K562 (cell line): ENCODE results near the gene UBASH3A. TPM values are rescaled to one million over a fixed set of nuclear protein-coding genes. Genes with fewer than 3 reads are reported as not detected.

ENCODE experiments used
- CCNT2 ChIP-seq: IDR thresholded peaks from 2 replicates; pipeline ENCODE4 v1.6.1; 2011; ENCODE audit warnings: borderline replicate concordance, low read depth, mild to moderate bottlenecking, moderate library complexity, mixed read lengths, low read length; ENCODE audit not compliant: insufficient read length; ENCODE audit errors: extremely low read depth
- ETS1 ChIP-seq: conservative IDR thresholded peaks from 2 replicates; pipeline ENCODE4 v1.6.1; 2011; ENCODE audit warnings: low read depth, mild to moderate bottlenecking, low read length; ENCODE audit not compliant: control insufficient read depth
- GABPA ChIP-seq: fragments of 200-800 bp; sonication (Bioruptor generic); conservative IDR thresholded peaks from 2 replicates; pipeline ENCODE4 v1.6.1; 2016; ENCODE audit warnings: low read depth, missing genetic modification characterization, missing compliant biosample characterization
- GTF2A2 ChIP-seq: IDR thresholded peaks from 2 replicates; pipeline ENCODE4 v1.6.1; 2016; ENCODE audit warnings: mild to moderate bottlenecking, missing genetic modification characterization, missing compliant biosample characterization
- MAZ ChIP-seq, 2 experiments: fragments of 450-650 bp in 1 of 2; sonication (generic) in 1 of 2; formaldehyde crosslinking; IDR thresholded peaks in 1 of 2; conservative IDR thresholded peaks in 1 of 2; 2 replicates each; pipeline versions ENCODE4 v1.4.0 to v1.5.0; 2020; ENCODE audit warnings: mild to moderate bottlenecking in 1 of 2, missing genetic modification reagents in 1 of 2
- MECOM ChIP-seq: fragments of 250-450 bp; sonication (Bioruptor Pico); IDR thresholded peaks from 2 replicates; pipeline ENCODE4 v1.8.0; 2022; ENCODE audit warnings: inconsistent platforms
- MXI1 ChIP-seq: IDR thresholded peaks from 2 replicates; pipeline ENCODE4 v1.6.1; 2011; ENCODE audit warnings: low read depth, mild to moderate bottlenecking, improper control_type of control experiment, low read length
- MYNN ChIP-seq, 2 experiments: sonication (generic); formaldehyde crosslinking in 1 of 2; IDR thresholded peaks; 2 replicates each; pipeline versions ENCODE4 v1.5.0 to v1.6.1; 2016 to 2020; ENCODE audit warnings: antibody characterized with exemption in 1 of 2, missing genetic modification reagents in 1 of 2
- NFYB ChIP-seq: IDR thresholded peaks from 2 replicates; pipeline ENCODE4 v1.6.1; 2011; ENCODE audit warnings: mild to moderate bottlenecking, moderate library complexity; ENCODE audit not compliant: insufficient read length; ENCODE audit errors: extremely low read depth
- RBM34 ChIP-seq: fragments of 200-400 bp; formaldehyde crosslinking; IDR thresholded peaks from 2 replicates; pipeline ENCODE4 v1.6.1; 2018; ENCODE audit warnings: low read length, borderline replicate concordance; ENCODE audit not compliant: insufficient read depth
- RCOR1 ChIP-seq, 2 experiments: IDR thresholded peaks; 2 replicates each; pipeline ENCODE4 v1.6.1; 2012; ENCODE audit warnings: low read depth in 2 of 2, low read length in 2 of 2, borderline replicate concordance in 1 of 2, improper control_type of control experiment in 1 of 2
- RERE ChIP-seq: sonication (generic); formaldehyde crosslinking; IDR thresholded peaks from 2 replicates; pipeline ENCODE4 v1.8.0; 2023; ENCODE audit warnings: missing genetic modification reagents, mild to moderate bottlenecking, borderline replicate concordance
- TBP ChIP-seq: optimal IDR thresholded peaks from 2 replicates; pipeline ENCODE3; 2011; ENCODE audit warnings: low read depth, low read length, improper control_type of control experiment
- TFAP4 ChIP-seq: sonication (generic); formaldehyde crosslinking; IDR thresholded peaks from 2 replicates; pipeline ENCODE4 v1.8.0; 2022; ENCODE audit warnings: missing genetic modification reagents, mild to moderate bottlenecking, moderate library complexity, borderline replicate concordance
- ZBTB12 ChIP-seq: fragments of 250-450 bp; sonication (Bioruptor Pico); IDR thresholded peaks from 2 replicates; pipeline ENCODE4 v1.4.0; 2020
- ZNF143 ChIP-seq: sonication (generic); formaldehyde crosslinking; IDR thresholded peaks from 2 replicates; pipeline ENCODE4 v1.9.0; 2022; ENCODE audit warnings: mild to moderate bottlenecking, missing genetic modification reagents
- ZNF282 ChIP-seq: sonication (generic); formaldehyde crosslinking; IDR thresholded peaks from 2 replicates; pipeline ENCODE4 v1.8.1; 2023; ENCODE audit warnings: missing genetic modification reagents
- polyA plus RNA-seq, 8 experiments: library from polyadenylated mRNA; depleted of rRNA in 4 of 8; stranded (reverse) in 5 of 8; unstranded in 3 of 8; fragments of >200 nt; fragmentation: Nextera tagmentation in 2 of 8; fragmentation: Illumina TruSeq in 1 of 8; extraction: Ambion mirVana in 2 of 8; extraction: Trizol in 1 of 8; gene quantifications; 2 replicates each; pipeline versions ENCODE4 v1.2.1 to v1.2.3, GENCODE V29; 2011 to 2014; ENCODE audit warnings: inconsistent platforms in 1 of 8, missing spikeins in 1 of 8
- total RNA-seq, 7 experiments: library from RNA; depleted of rRNA in 6 of 7; stranded (reverse); fragments of >200 nt in 6 of 7; fragmentation: Illumina TruSeq in 2 of 7; extraction: Trizol in 2 of 7; gene quantifications; 2 replicates each; pipeline versions ENCODE4 v1.2.1 to v1.2.3, GENCODE V29; 2011 to 2021; ENCODE audit warnings: low replicate concordance in 1 of 7

Gene UBASH3A
- total and polyA plus RNA-seq, 9 of the 15 experiments (the other 6 are each of a cell fraction or from before 2014, with no cell fraction given): 0.23 to 1.8 (median 1.1) TPM

- peak; percentile 68 to 81 for TF ChIP-seq MAZ (CRISPR knock-in tag; conservative IDR thresholded peaks at IDR 0.05 in 1 of 2, IDR thresholded peaks at IDR 0.05 in 1 of 2)
- TF ChIP-seq RBM34: no peak
- TF ChIP-seq GABPA (tag): peak; percentile 83
- no peak for TF ChIP-seq RERE
- TF ChIP-seq MECOM: no peak
- peak; percentile 53 for TF ChIP-seq NFYB
- no peak for TF ChIP-seq ZNF282
- TF ChIP-seq MYNN (IDR thresholded peaks at IDR 0.05): no peak
- TF ChIP-seq MYNN (CRISPR knock-in tag; IDR thresholded peaks at IDR 0.05): 0 out of 2 replicates have a peak, but pooled peaks have one; percentile 38
- TF ChIP-seq CCNT2: peak; percentile 5
- no peak for TF ChIP-seq ZNF143 (CRISPR knock-in tag)
- TF ChIP-seq ZBTB12: peak; percentile 69
- TF ChIP-seq GTF2A2 (tag): no peak
- TF ChIP-seq RCOR1 (IDR thresholded peaks at IDR 0.05; ENCODE audit: borderline replicate concordance in 1 of 2, low read depth in 2 of 2, low read length in 2 of 2): peak in 1 of 2 experiments; percentile 92; a peak in 3 of 4 replicates
- peak; percentile 81; the same call in 1 of the 2 replicates for TF ChIP-seq TFAP4 (CRISPR knock-in tag)
- TF ChIP-seq TBP: no peak
- TF ChIP-seq ETS1: no peak; the same call in 1 of the 2 replicates
- TF ChIP-seq MXI1: peak; percentile 98
These were observed 92.6 kb downstream of the UBASH3A start, which contains the start of gene RSPH1 (continued) for GRCh38 chr21:42496120-42496838.
